K562 (cell line): ENCODE measurements around the gene C1QTNF5. TPM values are rescaled to one million over a fixed set of nuclear protein-coding genes. Genes with fewer than 3 reads are reported as not detected.

Experiments used
- ATAC-seq: fragments of 200-7000 bp; cut with Tn5 transposase; 3 replicates; pipeline ENCODE4 v1.9.1; 2020; ENCODE audit warnings: moderate library complexity
- BruUV-seq: library from RNA; stranded (reverse); fragments of 400-500 nt; replicated peaks from 2 replicates; lab custom pipeline; 2021; lab: Mats Ljungman, UMichigan
- CTCF ChIA-PET: fragments of 300-600 bp; formaldehyde crosslinking; extraction: SDS; loops from one replicate; lab custom pipeline; 2021; ENCODE audit warnings: low intra/inter-chr PET ratio; lab: Yijun Ruan, JAX
- POLR2A ChIA-PET: fragments of 300-600, 350-650 bp; sonication (Branson Sonifier 250); formaldehyde crosslinking; extraction: SDS; loops from one replicate; lab custom pipeline; 2021; ENCODE audit warnings: antibody characterized with exemption, inconsistent platforms; lab: Yijun Ruan, JAX
- DNase-seq, 4 experiments: peaks; one replicate each; pipeline versions ENCODE4 v3.0.0 to v3.0.0-alpha.2; 2011 to 2018; ENCODE audit warnings: low spot score in 3 of 4, mixed read lengths in 3 of 4; ENCODE audit errors: extremely low read depth in 1 of 4
- FAIRE-seq: peaks from 2 replicates; lab custom pipeline; 2011; peaks lifted over from hg19 to GRCh38; lab: Jason Lieb, UNC
- H2AFZ ChIP-seq: 2 replicates; pipeline ENCODE4 v1.6.0; 2011; ENCODE audit warnings: low read depth, low read length, control low read depth, inconsistent platforms
- H3K27ac ChIP-seq: fragments of 200-600 bp; 3 replicates; pipeline ENCODE4 v1.8.0; 2011; ENCODE audit warnings: low read depth, mild to moderate bottlenecking, control low read depth, inconsistent platforms, low read length, moderate library complexity, mixed read lengths; ENCODE audit errors: extremely low read depth
- H3K27me3 ChIP-seq, 2 experiments: fragments of 300-600 bp in 1 of 2; 2 replicates in 1 of 2; 3 replicates in 1 of 2; pipeline versions ENCODE4 v1.6.0 to v1.8.0; 2011; ENCODE audit warnings: inconsistent platforms in 2 of 2, low read length in 2 of 2, mild to moderate bottlenecking in 1 of 2, mixed read lengths in 1 of 2, moderate library complexity in 1 of 2; ENCODE audit not compliant: control insufficient read depth in 2 of 2, insufficient read depth in 2 of 2
- H3K36me3 ChIP-seq: fragments of 300-600 bp; 3 replicates; pipeline ENCODE4 v1.8.0; 2011; ENCODE audit warnings: mild to moderate bottlenecking, low read length, inconsistent platforms; ENCODE audit not compliant: control insufficient read depth, insufficient read depth
- H3K4me1 ChIP-seq, 2 experiments: fragments of 200-600 bp in 1 of 2; replicated peaks in 1 of 2; 2 replicates in 1 of 2; 3 replicates in 1 of 2; pipeline versions ENCODE4 v1.5.1 to v1.8.0; 2011; ENCODE audit warnings: inconsistent platforms in 2 of 2, low read length in 2 of 2, mild to moderate bottlenecking in 1 of 2, mixed read lengths in 1 of 2, moderate library complexity in 1 of 2; ENCODE audit not compliant: control insufficient read depth in 2 of 2, insufficient read depth in 2 of 2
- H3K4me2 ChIP-seq: 2 replicates; pipeline ENCODE4 v1.6.1; 2011; ENCODE audit warnings: low read length, control low read depth, inconsistent platforms, mixed read lengths; ENCODE audit not compliant: insufficient read depth
- H3K4me3 ChIP-seq: fragments of 200-600 bp; sonication (generic), shearing (Covaris generic); 2 replicates; pipeline ENCODE4 v1.5.1; 2016; ENCODE audit warnings: control low read depth, inconsistent platforms
- H3K79me2 ChIP-seq: fragments of 200-600 bp; 3 replicates; pipeline ENCODE4 v1.8.0; 2011; ENCODE audit warnings: low read length, inconsistent platforms; ENCODE audit not compliant: control insufficient read depth, insufficient read depth
- H3K9ac ChIP-seq, 2 experiments: 2 replicates each; pipeline versions ENCODE4 v1.6.0 to v1.6.1; 2011; ENCODE audit warnings: low read depth in 2 of 2, low read length in 2 of 2, control low read depth in 1 of 2, inconsistent platforms in 1 of 2, mild to moderate bottlenecking in 1 of 2, mixed read lengths in 1 of 2; ENCODE audit not compliant: insufficient read depth in 1 of 2
- H3K9me1 ChIP-seq: one replicate; pipeline ENCODE4 v1.6.0; 2011; ENCODE audit warnings: inconsistent platforms, mild to moderate bottlenecking, low read length, moderate library complexity; ENCODE audit not compliant: control insufficient read depth, insufficient read depth
- H3K9me3 ChIP-seq: replicated peaks from 2 replicates; pipeline ENCODE4 v1.5.1; 2011; ENCODE audit warnings: low read depth, low read length, inconsistent platforms; ENCODE audit not compliant: control insufficient read depth, insufficient read depth
- H4K20me1 ChIP-seq: replicated peaks from 2 replicates; pipeline ENCODE4 v1.6.1; 2011; ENCODE audit warnings: low read length, inconsistent platforms, mixed read lengths; ENCODE audit not compliant: control insufficient read depth, insufficient read depth
- CTBP1 ChIP-seq: fragments of 450-650 bp; IDR thresholded peaks from 2 replicates; pipeline ENCODE4 v1.6.1; 2016; ENCODE audit warnings: borderline replicate concordance
- GATA2 ChIP-seq: sonication (generic); formaldehyde crosslinking; IDR thresholded peaks from 2 replicates; pipeline ENCODE4 v1.4.0; 2020; ENCODE audit warnings: mild to moderate bottlenecking, missing genetic modification reagents
- HCFC1 ChIP-seq: IDR thresholded peaks from 2 replicates; pipeline ENCODE4 v1.6.1; 2012; ENCODE audit warnings: low read depth, low read length, improper control_type of control experiment
- MBD2 ChIP-seq: sonication (generic); IDR thresholded peaks from 2 replicates; pipeline ENCODE4 v1.6.1; 2016; ENCODE audit warnings: low read depth, borderline replicate concordance
- MECOM ChIP-seq: fragments of 250-450 bp; sonication (Bioruptor Pico); IDR thresholded peaks from 2 replicates; pipeline ENCODE4 v1.8.0; 2022; ENCODE audit warnings: inconsistent platforms
- NUFIP1 ChIP-seq: fragments of 450-650 bp; IDR thresholded peaks from 2 replicates; pipeline ENCODE4 v1.6.1; 2018; ENCODE audit not compliant: partially characterized antibody
- RBBP5 ChIP-seq: fragments of 200-600 bp; sonication (generic); IDR thresholded peaks from 2 replicates; pipeline ENCODE4 v1.6.1; 2012; ENCODE audit warnings: borderline replicate concordance, mild to moderate bottlenecking, low read length, control low read depth, inconsistent platforms; ENCODE audit not compliant: insufficient read depth, poor library complexity, severe bottlenecking
- RBM15 ChIP-seq: fragments of 200-400 bp; formaldehyde crosslinking; IDR thresholded peaks from 2 replicates; pipeline ENCODE4 v1.6.1; 2018; ENCODE audit warnings: mild to moderate bottlenecking, low read length, moderate library complexity; ENCODE audit not compliant: insufficient read depth
- SMARCA5 ChIP-seq: fragments of 450-650 bp; IDR thresholded peaks from 2 replicates; pipeline ENCODE4 v1.6.1; 2016
- SMARCE1 ChIP-seq: fragments of 450-650 bp; IDR thresholded peaks from 2 replicates; pipeline ENCODE4 v1.7.1; 2016; ENCODE audit warnings: mild to moderate bottlenecking
- TSC22D4 ChIP-seq: fragments of 450-650 bp; IDR thresholded peaks from 2 replicates; pipeline ENCODE4 v1.6.1; 2016; ENCODE audit warnings: missing genetic modification characterization, missing biosample characterization, control low read depth
- ZKSCAN1 ChIP-seq: fragments of 150-350 bp; IDR thresholded peaks from 2 replicates; pipeline ENCODE4 v1.6.1; 2016; ENCODE audit warnings: low read depth, low read length
- ZNF699 ChIP-seq: fragments of 250-450 bp; sonication (Bioruptor Pico); IDR thresholded peaks from 2 replicates; pipeline ENCODE4 v1.8.0; 2021; ENCODE audit warnings: mild to moderate bottlenecking, moderate library complexity; ENCODE audit not compliant: insufficient replicate concordance
- WGBS: fragments of 100-300 bp; shearing (Covaris generic); methylation state at CpG from one replicate; pipeline ENCODE4 v1.1.6; 2016; ENCODE audit warnings: low coverage, mixed read lengths; ENCODE audit not compliant: insufficient coverage; ENCODE audit errors: missing lambda C conversion rate; 5-methylcytosine and 5-hydroxymethylcytosine counted together
- in situ Hi-C: fragments of 300-500 bp; cut with MboI; formaldehyde crosslinking; loops from 4 replicates; pipeline ENCODE4 v1.15.0; 2018; ENCODE audit warnings: inconsistent platforms, mixed read lengths
- intact Hi-C: fragments of 100-400 bp; cut with micrococcal nuclease; formaldehyde crosslinking; loops from 2 replicates; pipeline ENCODE4 v1.14.2; 2022
- polyA plus RNA-seq, 8 experiments: library from polyadenylated mRNA; depleted of rRNA in 4 of 8; stranded (reverse) in 5 of 8; unstranded in 3 of 8; fragments of >200 nt; fragmentation: Nextera tagmentation in 2 of 8; fragmentation: Illumina TruSeq in 1 of 8; extraction: Ambion mirVana in 2 of 8; extraction: Trizol in 1 of 8; gene quantifications; 2 replicates each; pipeline versions ENCODE4 v1.2.1 to v1.2.3, GENCODE V29; 2011 to 2014; ENCODE audit warnings: inconsistent platforms in 1 of 8, missing spikeins in 1 of 8
- total RNA-seq, 7 experiments: library from RNA; depleted of rRNA in 6 of 7; stranded (reverse); fragments of >200 nt in 6 of 7; fragmentation: Illumina TruSeq in 2 of 7; extraction: Trizol in 2 of 7; gene quantifications; 2 replicates each; pipeline versions ENCODE4 v1.2.1 to v1.2.3, GENCODE V29; 2011 to 2021; ENCODE audit warnings: low replicate concordance in 1 of 7
- TF ChIP-seq, protein P1 (sequence below): fragments of 450-650 bp; IDR thresholded peaks from one replicate; pipeline ENCODE4 v1.6.1; 2018; ENCODE audit warnings: mild to moderate bottlenecking, moderate library complexity; ENCODE audit not compliant: partially characterized antibody

C1QTNF5 gene
- total and polyA plus RNA-seq, 9 of the 15 experiments (the other 6 are each of a cell fraction or from before 2014, with no cell fraction given): 0.07 to 0.76 (median 0.24) TPM; not detected in 1

DNA sequence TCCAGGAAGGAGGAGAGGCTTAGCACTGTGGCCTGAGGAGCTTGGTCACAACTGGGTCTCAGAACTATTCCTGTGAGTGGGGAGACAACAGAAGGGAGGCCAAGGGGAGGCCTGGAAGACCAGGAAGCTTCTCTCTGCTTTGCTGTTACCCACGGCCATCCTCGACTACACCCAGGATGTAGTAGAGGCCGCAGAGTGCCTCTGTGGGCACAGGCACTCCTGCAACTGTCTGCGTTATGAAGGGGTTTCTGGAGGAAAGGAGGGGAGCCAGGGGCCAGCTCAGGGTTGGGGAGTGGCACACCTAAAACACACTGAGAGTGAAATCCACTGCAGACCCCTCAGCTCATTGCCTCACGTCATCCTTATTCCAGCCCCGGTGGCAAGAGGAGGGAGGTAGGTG lies 9.6 kb upstream of the C1QTNF5 start (continued):
- TF ChIP-seq ZNF699 (CRISPR knock-in tag) (no peak), MBD2 (no peak), RBM15 (no peak), HCFC1 (no peak), MECOM (CRISPR knock-in tag) (no peak), SMARCE1 (no peak), NUFIP1 (no peak)
- TF ChIP-seq, protein P1, sequence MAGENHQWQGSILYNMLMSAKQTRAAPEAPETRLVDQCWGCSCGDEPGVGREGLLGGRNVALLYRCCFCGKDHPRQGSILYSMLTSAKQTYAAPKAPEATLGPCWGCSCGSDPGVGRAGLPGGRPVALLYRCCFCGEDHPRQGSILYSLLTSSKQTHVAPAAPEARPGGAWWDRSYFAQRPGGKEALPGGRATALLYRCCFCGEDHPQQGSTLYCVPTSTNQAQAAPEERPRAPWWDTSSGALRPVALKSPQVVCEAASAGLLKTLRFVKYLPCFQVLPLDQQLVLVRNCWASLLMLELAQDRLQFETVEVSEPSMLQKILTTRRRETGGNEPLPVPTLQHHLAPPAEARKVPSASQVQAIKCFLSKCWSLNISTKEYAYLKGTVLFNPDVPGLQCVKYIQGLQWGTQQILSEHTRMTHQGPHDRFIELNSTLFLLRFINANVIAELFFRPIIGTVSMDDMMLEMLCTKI: no peak

DNA sequence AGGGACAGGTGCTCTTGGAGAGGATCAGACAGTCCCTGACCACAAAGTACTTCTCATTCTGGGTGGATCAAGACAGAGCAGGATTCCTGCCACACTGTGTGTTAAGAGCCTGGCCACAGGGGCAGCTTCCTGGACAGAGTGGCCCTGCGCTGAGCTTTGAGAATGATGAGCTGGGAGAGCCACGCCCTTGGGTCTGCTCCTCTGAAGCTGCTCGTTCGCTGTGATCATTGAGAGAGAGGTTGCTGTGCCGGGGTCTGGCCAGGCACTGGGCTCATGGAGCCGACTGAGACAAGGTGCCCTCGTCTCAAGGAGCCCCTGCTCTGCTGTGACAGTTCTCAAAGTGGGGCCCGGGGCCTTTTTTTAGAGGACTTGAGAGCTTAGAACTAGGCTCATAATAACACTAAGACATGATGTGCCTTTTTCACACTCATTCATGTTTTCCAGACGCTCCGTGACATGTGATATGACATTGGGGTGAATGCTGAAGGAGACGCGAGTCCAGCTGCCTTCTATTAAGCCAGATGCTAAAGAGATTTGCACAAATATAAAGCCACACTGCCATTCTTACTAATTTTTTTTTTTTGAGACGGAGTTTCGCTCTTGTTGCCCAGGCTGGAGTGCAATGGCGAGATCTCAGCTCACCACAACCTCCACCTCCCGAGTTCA lies 7.4 kb upstream of the C1QTNF5 start:
- no peak overlapping the region for H3K4me2 ChIP-seq
- in situ Hi-C loops: no loop called here
- H4K20me1 ChIP-seq: no peaks in the 10 kb centered on the region; the same call in 1 of the 2 replicates
- no peaks in the 10 kb centered on the region for H3K79me2 ChIP-seq
- no peak overlapping the region for H3K27ac ChIP-seq
- ChIA-PET POLR2A (interaction anchor here (0.7 to 2.0 kb wide), 7 partner anchors 8 to 608 kb away, joined by 3 to 14 read pairs (median 5); no protein-coding TSS in a partner anchor), CTCF (no interaction called here)
- no peaks in the 10 kb centered on the region for H3K9me3 ChIP-seq
- 17% methylated on average over 16 of the region's 16 CpGs for WGBS
- peaks cover 0 to 10% of the 10 kb centered on the region in 2 experiments; a peak in 3 of 5 replicates for H3K27me3 ChIP-seq
- H3K9ac ChIP-seq: peak overlapping the region in 1 of 2 experiments; percentile 70; a peak in 1 of 4 replicates
- H3K4me3 ChIP-seq: no peak overlapping the region
- H3K36me3 ChIP-seq: no peaks in the 10 kb centered on the region
- intact Hi-C loops: no loop called here
- H3K4me1 ChIP-seq: peaks cover 4 to 7% of the 10 kb centered on the region in 2 experiments; a peak in 4 of 5 replicates
- peak in 1 of 4 experiments; percentile 30 for DNase-seq
- peak overlapping the region; percentile 70 for H2AFZ ChIP-seq
- H3K9me1 ChIP-seq: no peaks in the 10 kb centered on the region
- peak; percentile 67 for ATAC-seq
- no peak for FAIRE-seq
- BruUV-seq: no TSS peak
- TF ChIP-seq GATA2 (CRISPR knock-in tag) (no peak), RBBP5 (no peak), TSC22D4 (tag) (no peak), SMARCA5 (no peak), CTBP1 (0 out of 2 replicates have a peak, but pooled peaks have one; percentile 19), ZKSCAN1 (peak; percentile 81; the same call in 1 of the 2 replicates)
